NCI-H1694 treated with DMSO at 0.1 percent for 48 hours (cell line): ENCODE measurements around the gene TMEM19.
A peak's percentile ranks its signal among the peaks of the same experiment; 100 is the strongest.
"Not testable (repeated sequence)": the region's sequence is repeated elsewhere in the genome, so short reads cannot be mapped to it uniquely, and the experiment has no call there.

Source experiments
- DNase-seq: peaks from one replicate; lab custom pipeline; 2025; lab: John Stamatoyannopoulos, UW

Gene TMEM19

GRCh38 chr12:71665090-71665463, 20.8 kb upstream of the TMEM19 start:
- DNase-seq, result no peak

- DNase-seq, result no peak
Measured at GRCh38 chr12:71666259-71666658, 19.6 kb upstream of the TMEM19 start.

DNA sequence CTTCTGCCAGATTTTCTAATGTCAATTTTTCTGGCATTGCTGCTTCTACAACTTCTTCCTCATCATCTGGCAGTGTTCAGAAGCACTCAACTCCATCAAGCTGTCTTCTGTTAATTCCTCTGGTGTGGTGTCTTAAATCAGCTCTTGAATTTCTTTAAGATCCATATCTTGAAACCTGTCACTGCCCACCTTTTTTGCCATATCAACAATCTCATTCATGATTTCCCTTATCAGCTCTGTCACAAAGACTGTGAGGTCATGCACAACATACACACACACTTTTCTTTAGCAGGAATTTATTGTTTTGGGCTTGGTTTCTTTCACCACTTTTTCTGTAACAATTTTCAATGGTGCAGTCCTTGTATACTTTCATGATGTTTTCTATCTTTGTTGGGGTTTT, 14.6 kb upstream of the TMEM19 start:
- DNase-seq, result no peak

GRCh38 chr12:71671816-71672215, 14.1 kb upstream of the TMEM19 start:
- peak; percentile 13 for DNase-seq

DNA sequence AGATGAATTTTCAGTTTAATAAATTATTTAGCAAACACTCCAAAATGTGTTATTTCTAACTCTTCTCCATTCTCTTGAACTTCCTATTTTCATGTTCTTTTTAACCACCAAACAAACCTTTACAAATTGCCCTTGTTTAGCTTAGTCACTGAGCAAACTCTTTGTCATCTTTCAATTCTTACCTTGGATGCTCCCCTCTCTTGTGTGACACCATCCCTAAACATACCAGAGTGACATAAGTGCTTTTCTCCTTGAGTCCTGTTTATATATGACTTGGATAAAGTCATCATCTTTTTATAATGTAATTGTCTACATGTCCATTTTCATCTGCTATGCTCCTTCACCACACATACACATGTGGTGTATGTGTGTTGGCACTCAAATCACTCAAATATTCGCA, 3.4 kb upstream of the TMEM19 start:
- no peak for DNase-seq

DNA sequence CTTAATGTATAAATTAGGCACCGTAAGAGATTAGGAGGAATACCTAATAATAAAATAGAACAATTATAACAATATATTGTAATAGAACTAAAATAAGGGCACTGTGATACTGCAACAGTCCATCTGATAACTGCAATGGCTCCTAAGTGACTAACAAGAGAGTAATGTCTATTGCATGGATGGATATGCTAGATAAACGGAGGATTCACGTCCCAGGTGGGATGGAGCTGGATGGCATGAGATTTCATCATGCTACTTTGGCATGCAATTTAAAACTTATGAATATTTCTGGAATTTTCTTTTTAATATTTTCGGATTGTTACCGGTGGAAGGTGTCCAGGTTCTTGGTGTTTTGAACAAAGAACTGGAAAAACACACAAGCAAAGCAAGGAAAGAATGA, 2.2 kb upstream of the TMEM19 start:
- DNase-seq, result no peak

GRCh38 chr12:71684081-71684480, 1.8 kb upstream of the TMEM19 start:
- DNase-seq, result no peak

GRCh38 chr12:71685312-71685906, 473 bp upstream of the TMEM19 start:
- no peak for DNase-seq

DNA sequence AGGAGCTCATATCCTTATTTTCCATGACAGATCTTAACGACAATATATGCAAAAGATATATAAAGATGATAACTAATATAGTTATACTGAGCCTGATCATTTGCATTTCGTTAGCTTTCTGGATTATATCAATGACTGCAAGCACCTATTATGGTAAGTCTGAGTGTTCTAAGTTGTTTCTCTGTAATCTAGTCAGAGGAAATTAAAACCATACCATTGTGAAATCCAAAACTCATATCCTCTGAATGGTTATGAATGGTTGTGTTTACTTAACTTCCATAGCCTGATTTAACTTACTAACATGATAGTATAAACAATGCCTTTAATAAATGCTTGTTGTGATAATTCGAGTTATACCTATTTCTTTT, 760 bp downstream of the TMEM19 start:
- no peak for DNase-seq

DNA sequence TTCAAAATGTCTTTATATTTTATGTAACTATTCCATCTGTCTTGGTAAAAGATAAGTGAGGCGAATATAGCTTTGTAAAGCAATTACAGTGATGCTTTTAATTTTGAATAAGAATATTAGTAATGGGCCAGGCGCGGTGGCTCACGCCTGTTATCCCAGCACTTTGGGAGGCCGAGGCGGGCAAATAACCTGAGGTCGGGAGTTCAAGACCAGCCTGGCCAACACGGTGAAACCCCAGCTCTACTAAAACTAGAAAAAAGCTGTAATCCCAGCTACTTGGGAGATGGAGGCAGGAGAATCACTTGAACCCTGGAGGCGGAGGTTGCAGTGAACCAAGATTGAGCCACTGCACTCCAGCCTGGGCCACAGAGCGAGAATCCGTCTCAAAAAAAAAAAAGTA, 1.3 kb downstream of the TMEM19 start:
- not testable (repeated sequence) for DNase-seq

- DNase-seq, result no peak
Measured at GRCh38 chr12:71688961-71689570, 3.2 kb downstream of the TMEM19 start.

DNA sequence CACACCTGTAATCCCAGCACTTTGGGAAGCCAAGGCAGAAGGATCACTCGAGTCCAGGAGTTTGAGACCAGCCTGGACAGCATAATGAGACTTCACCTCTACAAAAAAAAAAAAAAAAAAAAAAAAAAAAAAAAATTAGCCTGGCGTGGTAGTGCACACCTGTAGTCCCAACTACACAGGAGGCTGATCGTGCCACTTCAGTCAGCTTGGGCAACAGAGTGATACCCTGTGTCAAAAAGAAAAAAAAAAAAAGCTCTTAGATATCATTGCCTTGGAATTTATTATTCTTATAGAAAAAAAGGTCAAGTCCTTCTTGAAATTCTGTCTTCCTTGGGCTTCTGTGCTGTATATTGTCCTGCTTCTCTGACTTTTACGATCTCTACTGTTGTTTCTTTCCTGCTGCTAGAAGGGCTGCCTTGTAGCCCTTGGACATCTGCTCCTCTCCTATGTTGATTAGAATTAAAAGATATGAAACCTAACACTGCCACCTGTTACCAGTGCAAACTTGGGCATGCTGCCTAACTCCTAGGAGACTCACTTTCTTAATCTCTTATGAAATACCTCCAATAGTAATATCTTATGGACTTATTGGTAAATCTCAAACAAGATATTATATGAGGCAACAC, 5.7 kb downstream of the TMEM19 start:
- DNase-seq, result no peak

DNA sequence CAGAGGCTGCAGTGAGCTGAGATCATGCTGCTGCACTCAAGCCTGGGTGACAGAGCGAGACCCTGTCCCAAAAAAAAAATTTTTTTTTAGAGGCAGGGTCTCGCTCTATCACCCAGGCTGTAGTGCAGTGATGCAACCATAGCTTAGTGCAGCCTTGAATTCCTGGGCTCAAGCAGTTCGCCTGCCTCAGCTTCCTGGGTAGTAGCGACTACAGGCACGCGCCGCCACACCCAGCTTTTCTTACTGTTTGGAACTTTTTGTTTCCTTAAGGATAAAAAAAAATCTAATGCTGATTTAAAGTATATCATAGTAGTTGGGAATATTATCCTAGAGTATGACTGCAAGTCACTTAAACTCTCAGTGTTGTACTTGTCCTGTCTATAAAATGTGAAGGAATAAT, 7.2 kb downstream of the TMEM19 start:
- DNase-seq, result no peak

DNA sequence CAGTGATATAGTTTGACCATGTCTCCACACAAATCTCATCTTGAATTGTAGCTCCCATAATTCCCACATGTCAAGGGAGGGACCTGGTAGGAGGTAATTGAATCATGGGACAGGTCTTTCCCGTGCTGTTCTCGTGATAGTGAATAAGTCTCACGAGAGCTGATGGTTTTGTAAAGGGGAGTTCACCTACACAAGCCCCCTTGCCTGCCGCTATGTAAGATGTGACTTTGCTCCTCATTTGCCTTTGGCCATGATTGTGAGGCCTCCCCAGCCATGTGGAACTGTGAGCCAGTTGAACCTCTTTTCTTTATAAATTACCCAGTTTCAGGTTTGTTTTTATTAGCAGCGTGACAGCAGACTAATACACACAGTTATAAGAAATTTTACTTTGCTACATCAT, 7.8 kb downstream of the TMEM19 start:
- DNase-seq, result not testable (repeated sequence)

DNA sequence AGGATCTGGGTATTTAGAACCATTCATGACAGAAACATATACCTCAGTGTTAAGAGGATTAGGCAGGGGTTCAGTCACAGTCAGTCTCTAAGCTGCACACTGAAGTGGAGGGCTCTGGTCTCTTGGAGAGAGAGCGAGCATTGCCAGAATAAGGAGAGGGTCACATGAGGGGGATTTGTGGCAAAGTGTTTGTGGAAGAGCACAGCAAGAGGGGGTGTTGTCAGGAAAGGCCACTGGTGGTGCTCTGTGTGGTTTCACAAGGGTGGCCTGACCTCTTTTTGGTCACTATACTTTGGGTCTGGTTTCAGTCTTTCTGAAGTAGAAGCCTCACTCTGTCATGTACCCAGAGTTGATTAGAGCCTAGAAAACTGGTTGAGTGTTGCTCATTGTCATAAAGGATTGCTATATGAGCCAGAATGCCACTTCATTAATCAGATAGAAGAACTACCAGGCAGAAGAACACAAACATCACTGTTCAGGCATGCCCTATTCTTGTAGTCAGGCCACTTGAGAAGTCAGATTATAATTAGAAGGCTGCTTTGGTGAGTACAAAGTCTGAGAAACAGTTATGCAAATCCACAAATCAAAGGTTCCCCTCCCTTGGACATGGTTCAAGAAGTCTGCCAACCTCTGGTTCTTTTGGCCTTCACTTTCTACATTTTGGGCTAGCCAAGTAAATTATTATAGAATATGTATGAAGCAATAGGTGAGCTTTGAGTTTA, 8.4 kb downstream of the TMEM19 start:
- no peak for DNase-seq

GRCh38 chr12:71695782-71696181, 9.9 kb downstream of the TMEM19 start:
- no peak for DNase-seq

GRCh38 chr12:71702181-71702580, 16.3 kb downstream of the TMEM19 start:
- DNase-seq, result not testable (repeated sequence)

DNA sequence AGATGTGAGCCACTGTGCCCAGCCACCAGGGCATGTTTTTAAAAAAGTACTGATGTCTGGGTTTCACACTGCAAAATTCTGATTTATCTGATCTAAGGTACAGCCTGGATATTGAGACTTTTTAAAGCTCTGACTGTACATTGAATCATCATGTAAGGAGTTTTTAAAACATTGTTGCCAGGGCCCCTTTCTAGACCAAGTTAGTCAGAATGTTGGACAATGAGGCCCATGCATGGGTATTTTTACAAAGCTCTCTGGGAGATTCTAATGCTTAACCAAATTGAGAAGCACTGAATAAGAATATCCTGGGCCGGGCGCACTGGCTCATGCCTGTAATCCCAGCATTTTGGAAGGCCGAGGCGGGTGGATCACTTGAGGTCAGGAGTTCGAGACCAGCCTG, 16.7 kb downstream of the TMEM19 start:
- DNase-seq, result no peak

- DNase-seq, result peak; percentile 82
Measured at GRCh38 chr12:71703206-71703605, 17.3 kb downstream of the TMEM19 start.

- no peak for DNase-seq
Measured at GRCh38 chr12:71704920-71705319, 19.0 kb downstream of the TMEM19 start.

DNA sequence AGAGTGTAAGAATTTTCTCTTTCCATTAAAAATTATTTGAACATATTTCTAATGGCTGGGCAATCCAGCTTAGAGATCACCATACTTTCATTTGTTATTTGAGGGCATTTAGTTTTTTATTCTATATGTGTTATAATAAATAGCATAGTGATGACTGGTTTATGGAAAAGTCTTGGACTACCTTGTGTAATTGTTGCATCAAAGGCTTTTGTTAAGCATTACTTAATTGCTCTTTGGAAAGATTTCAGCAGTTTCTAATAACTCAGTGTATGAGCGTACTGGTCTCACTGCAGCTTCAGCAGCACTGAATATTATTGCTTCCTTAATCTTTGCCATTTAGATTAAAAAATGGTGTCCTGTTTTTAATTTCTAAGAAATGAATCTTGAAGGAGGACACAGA, 22.8 kb downstream of the TMEM19 start:
- no peak for DNase-seq

DNA sequence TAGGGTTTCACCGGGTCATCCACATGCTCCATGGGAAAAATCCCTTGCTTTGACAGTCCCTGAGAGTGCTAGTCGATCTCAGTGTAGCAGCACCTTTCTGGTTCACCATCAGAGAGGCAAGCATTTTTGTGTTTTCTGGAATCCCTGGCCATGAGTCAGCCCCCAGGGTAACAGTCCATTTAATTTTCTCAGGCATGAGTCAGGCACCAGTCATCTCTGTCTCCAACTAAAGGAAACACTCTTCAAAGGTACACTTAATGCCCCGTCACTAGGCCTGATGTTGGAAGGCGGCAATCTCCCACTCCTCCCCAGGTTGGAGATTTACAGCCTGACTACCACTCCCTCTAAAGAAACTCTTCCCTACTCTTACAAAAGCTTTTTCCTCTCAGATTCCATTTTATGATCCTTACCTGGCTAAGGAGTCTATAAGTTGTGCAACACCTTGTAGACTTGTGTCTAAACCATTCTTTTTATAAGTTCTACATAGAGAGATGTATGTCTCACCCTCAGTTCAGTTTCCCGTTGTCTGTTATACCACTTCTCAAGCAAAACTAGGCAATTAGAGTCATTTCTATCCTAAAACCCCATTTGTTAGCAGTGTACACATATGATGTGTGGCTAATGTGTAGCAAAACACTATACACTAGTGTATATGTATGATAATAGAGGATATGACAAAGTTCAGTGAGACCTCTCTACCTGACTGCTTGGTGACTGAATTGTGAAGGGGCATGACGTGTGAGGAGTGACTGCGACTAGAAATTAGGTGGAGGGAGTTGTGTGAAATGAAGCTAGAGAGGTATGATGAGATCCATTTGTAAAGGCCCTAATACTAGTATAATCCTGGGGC, 24.6 kb downstream of the TMEM19 start:
- DNase-seq, result no peak
